Measurements from ENCODE around the gene SND1.

SND1 gene

GRCh38 chr7:127799535-127800305 lies 147.7 kb downstream of the SND1 start:
- no peak for DNase-seq (ENCODE audit: low read depth, low spot score)

GRCh38 chr7:127802845-127803244 lies 150.9 kb downstream of the SND1 start:
- no peak for DNase-seq (ENCODE audit: low read depth, low spot score)

- no peak for DNase-seq (ENCODE audit: low read depth, low spot score)
Measured at GRCh38 chr7:127803626-127804025, 151.6 kb downstream of the SND1 start.

- no peak for DNase-seq (ENCODE audit: low read depth, low spot score)
Measured at GRCh38 chr7:127807340-127807739, 155.3 kb downstream of the SND1 start.

GRCh38 chr7:127807829-127808228 lies 155.8 kb downstream of the SND1 start:
- DNase-seq (ENCODE audit: low read depth, low spot score): no peak

- DNase-seq (ENCODE audit: low read depth, low spot score): no peak
Measured at GRCh38 chr7:127809261-127809702, 157.3 kb downstream of the SND1 start.

GRCh38 chr7:127810113-127810512 lies 158.1 kb downstream of the SND1 start:
- no peak for DNase-seq (ENCODE audit: low read depth, low spot score)

- DNase-seq (ENCODE audit: low read depth, low spot score): no peak
Measured at GRCh38 chr7:127810696-127811660, 159.0 kb downstream of the SND1 start.

- DNase-seq (ENCODE audit: low read depth, low spot score): no peak
Measured at GRCh38 chr7:127812540-127812939, 160.5 kb downstream of the SND1 start.

- no peak for DNase-seq (ENCODE audit: low read depth, low spot score)
Measured at GRCh38 chr7:127813991-127814541, 162.1 kb downstream of the SND1 start.

GRCh38 chr7:127815631-127816145 lies 163.7 kb downstream of the SND1 start:
- no peak for DNase-seq (ENCODE audit: low read depth, low spot score)

- DNase-seq (ENCODE audit: low read depth, low spot score): no peak
Measured at GRCh38 chr7:127816354-127817190, 164.6 kb downstream of the SND1 start.

- no peak for DNase-seq (ENCODE audit: low read depth, low spot score)
Measured at GRCh38 chr7:127817466-127817865, 165.5 kb downstream of the SND1 start.

GRCh38 chr7:127818306-127818705 lies 166.3 kb downstream of the SND1 start:
- DNase-seq (ENCODE audit: low read depth, low spot score): no peak

- DNase-seq (ENCODE audit: low read depth, low spot score): no peak
Measured at GRCh38 chr7:127819975-127820731, 168.2 kb downstream of the SND1 start.

- DNase-seq (ENCODE audit: low read depth, low spot score): no peak
Measured at GRCh38 chr7:127820732-127821085, 168.7 kb downstream of the SND1 start.

- no peak for DNase-seq (ENCODE audit: low read depth, low spot score)
Measured at GRCh38 chr7:127821146-127821545, 169.2 kb downstream of the SND1 start.

GRCh38 chr7:127822822-127823508 lies 171.0 kb downstream of the SND1 start:
- DNase-seq (ENCODE audit: low read depth, low spot score): no peak

GRCh38 chr7:127824682-127825081 lies 172.7 kb downstream of the SND1 start:
- no peak for DNase-seq (ENCODE audit: low read depth, low spot score)

All from activated naive CD8-positive, alpha-beta T cell treated with anti-CD3 and anti-CD28 coated beads, Interleukin-2, amount 50 U/mL, for 16 hours (primary cell).